ENCODE results near the gene FAU. TPM values are rescaled to one million over a fixed set of nuclear protein-coding genes. Genes with fewer than 3 reads are reported as not detected.
A peak's percentile ranks its signal among the peaks of the same experiment; 100 is the strongest.

The FAU gene
- total and polyA plus RNA-seq, 9 of the 15 experiments (the other 6 are each of a cell fraction or from before 2014, with no cell fraction given) = 433 to 1,827 (median 942) TPM

- TF ChIP-seq RBM14 (IDR thresholded peaks at IDR 0.05; ENCODE audit: borderline replicate concordance, insufficient read depth, low read depth, low read length) (no peak), TAF7 (tag; IDR thresholded peaks at IDR 0.05) (peak; percentile 88), MCM5 (IDR thresholded peaks at IDR 0.05; ENCODE audit: low read depth) (no peak), SMC3 (conservative IDR thresholded peaks at IDR 0.05; ENCODE audit: insufficient read depth, low read depth, low read length) (no peak), THRAP3 (IDR thresholded peaks at IDR 0.05; ENCODE audit: borderline replicate concordance) (no peak), NRF1 (conservative IDR thresholded peaks at IDR 0.05 in 1 of 2, IDR thresholded peaks at IDR 0.05 in 1 of 2) (peak; percentile 97 to 98), HOMEZ (CRISPR knock-in tag; IDR thresholded peaks at IDR 0.05) (no peak), CCAR2 (IDR thresholded peaks at IDR 0.05; ENCODE audit: low read depth, low read length) (no peak), NCOR1 (IDR thresholded peaks at IDR 0.05) (no peak), SMARCA4 (IDR thresholded peaks at IDR 0.05) (no peak), PATZ1 (CRISPR knock-in tag; IDR thresholded peaks at IDR 0.05; ENCODE audit: borderline replicate concordance) (no peak), ELK3 (CRISPR knock-in tag; IDR thresholded peaks at IDR 0.05) (no peak), ZNF146 (CRISPR knock-in tag; IDR thresholded peaks at IDR 0.05; ENCODE audit: unreplicated experiment) (no peak), NFIC (IDR thresholded peaks at IDR 0.05) (0 out of 2 replicates have a peak, but pooled peaks have one; percentile 6), ZNF311 (CRISPR knock-in tag; IDR thresholded peaks at IDR 0.05) (no peak), MTA1 (IDR thresholded peaks at IDR 0.05; ENCODE audit: borderline replicate concordance) (peak; percentile 98), PCBP1 (IDR thresholded peaks at IDR 0.05; ENCODE audit: low read depth, low read length, poor library complexity, severe bottlenecking) (no peak), KAT7 (CRISPR knock-in tag; IDR thresholded peaks at IDR 0.05; ENCODE audit: borderline replicate concordance) (no peak), IFI16 (CRISPR knock-in tag; IDR thresholded peaks at IDR 0.05) (no peak), HES1 (IDR thresholded peaks at IDR 0.05; ENCODE audit: low read depth) (no peak), ARID2 (IDR thresholded peaks at IDR 0.05) (no peak), TFE3 (CRISPR knock-in tag; IDR thresholded peaks at IDR 0.05) (no peak), GATAD2A (IDR thresholded peaks at IDR 0.05) (no peak)
These were observed at the start of gene FAU, which contains the start of gene MRPL49 (continued) for GRCh38 chr11:65121865-65122696.
